Spinal cord (tissue), 10 donors: Measurements from ENCODE around the gene CCNJ. TPM values are rescaled to one million over a fixed set of nuclear protein-coding genes. Genes with fewer than 3 reads are reported as not detected.
A peak's percentile ranks its signal among the peaks of the same experiment; 100 is the strongest.
"Not testable (repeated sequence)": the region's sequence is repeated elsewhere in the genome, so short reads cannot be mapped to it uniquely, and the experiment has no call there.

Experiments
- DNase-seq, 6 donors: peaks; one replicate each; pipeline versions ENCODE4 v3.0.0 to v3.0.0-alpha.2; 2013 to 2015; ENCODE audit warnings: low spot score in 6 of 6, low read depth in 4 of 6
- H3K27ac ChIP-seq: one replicate; pipeline ENCODE4 v1.5.1; 2013; ENCODE audit warnings: low read depth, low read length, control low read depth
- H3K27me3 ChIP-seq: one replicate; pipeline ENCODE4 v1.6.1; 2013; ENCODE audit warnings: low read length; ENCODE audit not compliant: control insufficient read depth, insufficient read depth
- H3K36me3 ChIP-seq: one replicate; pipeline ENCODE4 v1.6.1; 2013; ENCODE audit warnings: low read length; ENCODE audit not compliant: control insufficient read depth, insufficient read depth
- H3K4me1 ChIP-seq: one replicate; pipeline ENCODE4 v1.6.1; 2013; ENCODE audit warnings: low read length; ENCODE audit not compliant: control insufficient read depth, insufficient read depth
- H3K4me3 ChIP-seq: one replicate; pipeline ENCODE4 v1.5.1; 2013; ENCODE audit warnings: low read depth, low read length, control low read depth
- H3K9me3 ChIP-seq: one replicate; pipeline ENCODE4 v1.6.1; 2013; ENCODE audit warnings: low read length; ENCODE audit not compliant: control insufficient read depth, insufficient read depth
- WGBS: methylation state at CpG from one replicate; pipeline ENCODE4 v1.1.5; 2013; ENCODE audit warnings: missing lambda C conversion rate; ENCODE audit not compliant: insufficient coverage; 5-methylcytosine and 5-hydroxymethylcytosine counted together
- polyA plus RNA-seq, 2 donors: library from polyadenylated mRNA; unstranded; fragments of 120-200 nt; gene quantifications; one replicate each; pipeline ENCODE4 v1.2.1, GENCODE V29; 2013; ENCODE audit not compliant: insufficient read length in 2 of 2
- total RNA-seq, 2 donors: library from RNA; depleted of rRNA in 1 of 2; stranded (reverse); fragments of 120-200 nt in 1 of 2; fragments of >200 nt in 1 of 2; gene quantifications; one replicate each; pipeline versions ENCODE4 v1.2.3 to v1.2.4, GENCODE V29; 2013 to 2014
- donor health status: healthy.

The CCNJ gene
- total and polyA plus RNA-seq, 4 donors, result 8.2 to 14.6 (median 11.5) TPM

DNA sequence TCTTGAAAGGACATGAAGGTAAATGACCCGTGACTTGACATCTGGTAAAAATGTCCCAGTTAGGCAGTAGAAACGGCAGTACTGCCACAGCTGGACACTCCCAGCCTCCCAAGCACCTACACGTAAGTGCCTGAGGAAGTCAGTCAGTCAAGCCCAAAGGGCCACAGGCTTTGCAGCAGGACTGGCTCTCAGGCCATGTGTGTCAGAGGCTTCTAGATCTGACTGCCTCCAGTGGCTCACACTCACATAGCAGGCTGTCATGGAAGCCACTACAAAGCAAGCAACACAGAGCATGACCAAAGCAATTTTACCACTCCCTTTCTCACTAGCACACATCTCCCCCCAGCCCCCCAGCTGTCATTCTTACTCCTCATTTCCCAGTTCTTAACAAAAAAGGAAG, 17.8 kb upstream of the CCNJ start:
- Histone ChIP-seq H3K9me3 (no peaks in the 10 kb centered on the region), H3K27ac (no peak overlapping the region), H3K4me1 (no peaks in the 10 kb centered on the region), H3K27me3 (no peaks in the 10 kb centered on the region), H3K36me3 (no peaks in the 10 kb centered on the region), H3K4me3 (no peak overlapping the region)
- WGBS, result 69% methylated on average over 3 of the region's 3 CpGs
- DNase-seq, result peak in 1 of 6 donors; percentile 14

- WGBS, result no CpG with 5 or more reads among the region's 1 CpG
- Histone ChIP-seq H3K4me3 (no peak overlapping the region), H3K9me3 (no peaks in the 10 kb centered on the region), H3K27me3 (no peaks in the 10 kb centered on the region), H3K4me1 (no peaks in the 10 kb centered on the region), H3K27ac (no peak overlapping the region), H3K36me3 (no peaks in the 10 kb centered on the region)
- no peak for DNase-seq
Measured at GRCh38 chr10:96034625-96035024, 8.8 kb upstream of the CCNJ start.

DNA sequence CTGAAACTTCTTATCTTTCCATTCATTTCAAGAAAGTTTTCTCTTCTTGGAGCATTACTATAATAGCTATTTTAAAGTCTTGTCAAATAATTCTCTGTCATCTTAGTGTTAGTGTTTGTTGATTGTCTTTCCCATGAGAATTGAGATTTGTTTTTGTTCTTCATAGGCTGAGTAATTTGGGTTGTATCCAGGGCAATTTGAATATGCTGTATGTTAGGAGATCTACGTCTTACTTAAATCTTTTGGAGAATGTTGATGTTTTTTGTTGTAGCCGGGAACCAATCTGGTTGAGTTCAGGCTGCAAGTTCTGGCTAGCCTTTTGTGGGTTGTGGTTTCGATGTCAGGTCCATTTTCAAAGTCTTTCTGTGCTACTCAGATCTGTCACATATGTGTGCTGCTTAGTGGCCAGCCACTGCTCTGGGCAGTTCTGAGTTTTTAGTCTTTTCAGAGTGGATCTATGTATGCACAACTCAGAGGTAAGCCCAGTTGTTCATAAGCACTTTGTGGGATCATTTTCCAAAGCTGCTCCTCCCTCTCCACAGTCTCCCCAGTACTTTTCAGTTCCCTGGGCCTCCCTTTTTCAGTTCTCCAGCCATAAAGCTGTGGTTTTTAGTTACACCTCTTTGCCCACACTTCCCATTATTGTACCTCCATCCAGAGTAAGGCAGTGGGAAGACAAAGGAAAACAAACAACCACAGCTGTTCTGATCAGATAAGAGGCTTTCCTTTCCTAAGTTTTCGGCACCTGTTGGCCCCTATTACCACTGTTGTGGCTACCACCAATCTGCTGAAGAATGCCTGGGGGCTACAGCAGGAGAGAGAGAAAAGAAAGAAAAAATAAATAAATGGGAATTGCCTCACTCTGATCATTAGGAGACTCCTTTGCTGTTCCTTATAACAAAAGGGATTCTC, 4.7 kb upstream of the CCNJ start:
- Histone ChIP-seq H3K4me1 (peaks cover 4% of the 10 kb centered on the region), H3K9me3 (no peaks in the 10 kb centered on the region), H3K36me3 (no peaks in the 10 kb centered on the region), H3K27me3 (no peaks in the 10 kb centered on the region), H3K27ac (no peak overlapping the region), H3K4me3 (no peak overlapping the region)
- no peak for DNase-seq
- WGBS, result 100% methylated on average over 2 of the region's 4 CpGs

DNA sequence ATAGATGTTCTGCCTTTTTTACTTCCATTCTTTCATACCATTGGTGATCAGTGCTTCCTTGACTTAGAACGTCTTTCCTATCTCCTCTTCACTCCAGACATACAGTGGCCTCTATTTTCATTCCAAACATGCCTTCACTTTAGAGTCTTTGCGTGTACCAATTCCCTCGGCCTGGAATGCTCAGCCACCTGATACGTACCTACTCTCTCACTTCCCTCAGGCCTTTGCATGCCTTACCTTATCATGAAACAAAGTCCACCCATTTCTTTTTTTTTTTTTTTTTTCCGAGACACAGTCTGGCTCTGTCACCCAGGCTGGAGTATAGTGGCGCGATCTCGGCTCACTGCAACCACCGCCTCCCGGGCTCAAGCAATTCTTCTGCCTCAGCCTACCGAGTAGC, 2.2 kb upstream of the CCNJ start:
- peaks cover 6% of the 10 kb centered on the region for H3K4me1 ChIP-seq
- no peaks in the 10 kb centered on the region for H3K27me3 ChIP-seq
- no peak overlapping the region for H3K27ac ChIP-seq
- 94% methylated on average over 4 of the region's 11 CpGs for WGBS
- no peaks in the 10 kb centered on the region for H3K9me3 ChIP-seq
- DNase-seq, result no peak
- H3K36me3 ChIP-seq, result no peaks in the 10 kb centered on the region
- H3K4me3 ChIP-seq, result no peak overlapping the region

DNA sequence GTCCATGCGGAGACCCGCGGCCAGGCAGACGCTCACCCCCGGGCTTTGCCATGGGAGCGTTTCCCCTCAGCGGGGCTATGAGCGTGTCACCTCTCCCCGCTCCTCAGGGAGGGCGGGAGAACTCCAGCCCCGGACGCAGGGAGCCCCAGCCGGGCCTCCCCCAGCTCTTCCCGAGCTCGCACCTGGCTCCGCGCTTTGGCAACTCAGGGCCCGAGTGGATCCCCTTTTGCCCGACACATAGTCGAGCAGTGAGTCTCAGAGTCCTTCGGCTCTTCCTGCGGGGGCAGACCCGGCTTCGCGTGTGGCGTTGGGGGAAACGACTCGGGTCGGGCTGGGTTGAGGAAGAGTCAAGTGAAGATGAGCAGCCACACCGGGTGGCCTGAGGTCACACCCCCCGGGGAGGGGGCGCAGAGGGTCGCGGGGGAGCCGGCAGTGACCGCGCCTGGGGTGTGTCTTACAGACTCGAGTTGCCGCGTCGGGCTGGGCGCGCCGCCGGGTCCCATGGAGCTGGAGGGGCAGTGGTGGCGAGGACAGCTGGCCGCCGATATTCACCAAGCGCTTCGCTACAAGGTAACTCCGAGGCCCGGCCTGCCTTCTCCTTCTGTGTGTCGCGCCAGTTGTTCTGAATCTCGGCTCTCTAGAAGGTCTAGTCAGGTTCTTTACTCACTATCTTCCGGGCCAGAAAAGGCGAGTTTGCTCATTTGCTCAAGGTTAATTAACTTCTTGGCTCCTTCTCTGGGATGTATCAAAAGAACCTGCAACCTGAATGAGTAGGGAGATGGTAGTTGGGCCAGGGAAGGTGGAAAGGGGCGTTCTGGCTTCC, 721 bp downstream of the CCNJ start:
- H3K9me3 ChIP-seq, result no peaks in the 10 kb centered on the region
- peak overlapping the region; percentile 86 for H3K27ac ChIP-seq
- peak overlapping the region; percentile 69 for H3K4me3 ChIP-seq
- no peaks in the 10 kb centered on the region for H3K36me3 ChIP-seq
- no peaks in the 10 kb centered on the region for H3K27me3 ChIP-seq
- H3K4me1 ChIP-seq, result peaks cover 6% of the 10 kb centered on the region
- WGBS, result under 1% methylated on average over 57 of the region's 58 CpGs
- DNase-seq, result peak in 3 of 6 donors; percentile 31 to 68 (median 36)

- H3K27me3 ChIP-seq, result no peaks in the 10 kb centered on the region
- WGBS, result no CpG with 5 or more reads among the region's 8 CpGs
Measured at GRCh38 chr10:96044736-96045135, 1.4 kb downstream of the CCNJ start.

DNA sequence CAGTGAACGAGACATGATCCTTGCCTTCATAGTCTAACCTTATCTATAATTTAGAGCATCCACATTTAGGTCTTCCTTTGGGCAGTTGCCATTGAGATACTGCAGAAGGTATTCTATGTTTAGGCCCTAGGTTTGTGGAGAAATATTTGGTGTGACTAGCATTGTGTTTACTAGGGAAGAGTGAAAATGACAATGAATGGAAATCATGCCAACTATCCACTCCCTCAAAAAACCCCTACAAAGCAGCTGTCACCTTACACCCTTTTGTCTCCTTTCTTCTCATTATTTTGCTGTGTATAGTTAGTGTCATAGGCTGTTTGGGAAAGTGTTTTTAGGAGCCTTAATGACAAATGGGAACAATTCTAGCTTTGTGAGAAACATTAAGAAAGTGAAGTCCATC, 3.2 kb downstream of the CCNJ start:
- H3K9me3 ChIP-seq, result no peaks in the 10 kb centered on the region
- no CpG with 5 or more reads among the region's 1 CpG for WGBS
- no peaks in the 10 kb centered on the region for H3K27me3 ChIP-seq
- no peaks in the 10 kb centered on the region for H3K36me3 ChIP-seq
- H3K4me3 ChIP-seq, result no peak overlapping the region
- H3K4me1 ChIP-seq, result peaks cover 6% of the 10 kb centered on the region
- DNase-seq, result no peak
- no peak overlapping the region for H3K27ac ChIP-seq

More at GRCh38 chr10:96044736-96045135, 1.4 kb downstream of the CCNJ start:
- Histone ChIP-seq H3K4me3 (peak overlapping the region; percentile 69), H3K9me3 (no peaks in the 10 kb centered on the region), H3K36me3 (no peaks in the 10 kb centered on the region), H3K4me1 (peaks cover 6% of the 10 kb centered on the region), H3K27ac (no peak overlapping the region)
- peak in 1 of 6 donors; percentile 29 for DNase-seq

DNA sequence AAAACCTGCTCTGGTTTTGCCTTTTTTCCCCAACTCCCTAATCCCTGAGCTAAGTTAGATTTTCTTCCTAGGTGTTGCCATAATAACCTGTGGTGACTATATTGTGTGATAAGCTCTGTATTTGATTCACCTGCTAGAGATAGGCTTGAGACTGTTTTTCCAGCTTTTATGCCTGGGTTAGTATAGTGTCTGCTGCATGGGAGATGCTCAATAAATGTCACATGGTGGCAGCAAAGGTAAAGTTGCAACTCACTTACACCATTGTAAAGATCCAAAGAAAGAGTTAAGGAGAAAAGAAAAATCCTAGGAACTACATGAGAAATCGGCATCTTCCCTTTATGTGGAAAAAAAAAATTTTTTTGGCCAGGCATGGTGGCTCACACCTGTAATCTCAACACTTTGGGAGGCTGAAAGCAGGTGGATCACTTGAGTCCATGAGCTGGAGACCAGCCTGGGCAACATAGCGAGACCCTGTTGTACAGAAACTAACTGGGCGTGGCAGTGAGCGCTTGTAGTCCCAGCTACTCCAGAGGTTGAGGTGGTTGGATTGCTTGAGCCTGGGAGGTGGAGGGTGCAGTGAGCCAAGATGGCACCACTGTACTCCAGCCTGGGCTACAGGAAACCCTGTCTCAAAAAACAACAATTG, 3.7 kb downstream of the CCNJ start:
- peaks cover 6% of the 10 kb centered on the region for H3K4me1 ChIP-seq
- 100% methylated on average over 3 of the region's 4 CpGs for WGBS
- no peaks in the 10 kb centered on the region for H3K9me3 ChIP-seq
- no peaks in the 10 kb centered on the region for H3K27me3 ChIP-seq
- H3K27ac ChIP-seq, result no peak overlapping the region
- no peak overlapping the region for H3K4me3 ChIP-seq
- no peaks in the 10 kb centered on the region for H3K36me3 ChIP-seq
- peak in 1 of 6 donors; percentile 58 for DNase-seq

GRCh38 chr10:96047925-96048324, 4.5 kb downstream of the CCNJ start:
- not testable (repeated sequence) for H3K9me3 ChIP-seq, H3K27ac ChIP-seq, H3K4me1 ChIP-seq, H3K27me3 ChIP-seq, H3K4me3 ChIP-seq, DNase-seq, H3K36me3 ChIP-seq
- WGBS, result no CpG with 5 or more reads among the region's 3 CpGs
